ENCODE results near the gene GGT5. TPM values are rescaled to one million over a fixed set of nuclear protein-coding genes. Genes with fewer than 3 reads are reported as not detected.
"Not testable (repeated sequence)": the region's sequence is repeated elsewhere in the genome, so short reads cannot be mapped to it uniquely, and the experiment has no call there.

Gene GGT5
- total RNA-seq, 1 experiment from 2014 or later = 39.4 TPM

DNA sequence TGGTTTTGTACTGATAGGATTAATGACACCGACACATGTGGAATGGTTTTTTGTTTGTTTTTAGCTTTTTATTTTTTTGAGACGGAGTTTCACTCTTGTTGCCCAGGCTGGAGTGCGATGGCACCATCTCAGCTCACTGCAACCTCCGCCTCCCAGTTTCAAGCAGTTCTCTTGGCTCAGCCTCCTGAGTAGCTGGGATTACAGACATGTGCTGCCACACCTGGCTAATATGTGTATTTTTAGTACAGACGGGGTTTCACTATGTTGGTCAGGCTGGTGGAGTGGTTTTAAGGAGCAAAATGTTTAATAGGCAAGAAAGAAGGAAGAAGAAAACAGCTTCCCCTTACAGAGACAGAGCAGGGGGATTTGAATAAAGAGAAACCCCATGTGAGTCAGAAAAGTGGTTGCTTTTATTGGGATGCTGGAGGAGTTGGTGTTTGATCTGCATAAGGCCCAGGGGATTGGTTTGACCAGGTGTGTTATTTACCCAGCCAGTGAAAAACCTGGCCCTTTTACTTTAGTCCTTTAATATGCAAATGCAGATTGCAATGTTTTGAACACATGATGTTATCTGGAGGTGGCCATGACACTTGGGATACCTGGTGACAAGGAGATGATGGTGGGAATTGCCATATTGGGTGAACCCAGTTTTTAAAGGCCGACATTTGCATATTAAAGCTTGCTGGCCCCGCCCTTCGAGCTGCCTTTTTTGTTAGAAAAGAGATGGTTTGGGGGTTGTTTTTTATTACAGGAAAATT is 39.3 kb downstream of the GGT5 start:
- DNase-seq (ENCODE audit: low read depth) = no peak

DNA sequence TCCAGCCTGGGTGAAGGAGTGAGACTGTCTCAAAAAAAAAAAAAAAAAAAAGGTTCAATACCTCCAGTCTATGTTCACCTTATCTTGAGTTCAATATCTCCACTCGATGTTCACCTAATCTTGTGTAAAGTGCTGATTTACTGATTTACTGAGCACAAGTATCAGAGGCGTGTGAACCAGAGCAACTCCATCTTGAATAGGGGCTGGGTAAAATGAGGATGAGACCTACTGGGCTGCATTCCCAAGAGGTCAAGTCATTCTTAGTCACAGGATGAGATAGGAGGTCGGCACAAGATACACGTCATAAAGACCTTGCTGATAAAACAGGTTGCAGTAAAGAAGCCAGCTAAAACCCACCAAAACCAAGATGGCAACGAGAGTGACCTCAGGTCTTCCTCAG is 41.0 kb downstream of the GGT5 start:
- not testable (repeated sequence) for DNase-seq (ENCODE audit: low read depth)

DNA sequence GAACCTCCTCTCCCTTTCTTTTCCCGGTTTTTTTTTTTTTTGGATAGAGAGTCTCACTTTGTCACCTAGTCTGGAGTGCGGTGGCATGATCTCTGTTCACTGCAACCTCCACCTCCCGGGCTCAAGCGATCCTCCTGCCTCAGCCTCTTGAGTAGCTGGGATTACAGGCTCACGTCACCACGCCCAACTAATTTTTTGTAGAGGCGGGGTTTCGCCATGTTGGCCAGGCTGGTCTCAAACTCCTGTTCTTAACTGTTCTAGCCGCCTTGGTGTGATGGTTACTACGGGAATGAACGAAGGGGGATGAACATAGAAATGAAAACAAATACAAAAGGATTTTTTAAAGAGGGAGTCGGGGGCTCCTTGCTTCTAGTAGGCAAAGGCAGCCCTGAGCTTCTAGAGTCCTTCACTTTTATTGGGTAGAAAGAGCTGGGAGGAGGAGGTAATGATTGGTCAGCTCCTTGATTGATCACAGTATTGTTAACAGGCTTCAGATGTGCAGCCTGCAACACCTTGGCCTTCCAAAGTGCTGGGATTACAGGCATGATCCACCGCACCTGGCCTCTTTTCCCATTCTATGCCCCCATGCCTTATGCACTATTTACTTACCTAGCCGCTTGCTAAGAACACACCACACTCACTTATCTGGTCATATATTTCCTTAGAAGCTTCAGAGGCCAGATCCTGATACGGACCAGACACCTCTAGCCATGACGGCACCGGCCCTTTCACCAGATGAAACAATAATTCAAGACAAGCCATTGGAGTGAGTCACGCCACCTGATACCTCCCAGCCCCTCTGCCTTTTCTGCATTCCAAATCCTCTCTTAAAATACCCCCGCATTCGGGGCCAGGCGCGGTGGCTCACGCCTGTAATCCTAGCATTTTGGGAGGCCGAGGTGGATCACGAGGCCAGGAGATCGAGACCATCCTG is 42.9 kb downstream of the GGT5 start:
- DNase-seq (ENCODE audit: low read depth) = no peak

DNA sequence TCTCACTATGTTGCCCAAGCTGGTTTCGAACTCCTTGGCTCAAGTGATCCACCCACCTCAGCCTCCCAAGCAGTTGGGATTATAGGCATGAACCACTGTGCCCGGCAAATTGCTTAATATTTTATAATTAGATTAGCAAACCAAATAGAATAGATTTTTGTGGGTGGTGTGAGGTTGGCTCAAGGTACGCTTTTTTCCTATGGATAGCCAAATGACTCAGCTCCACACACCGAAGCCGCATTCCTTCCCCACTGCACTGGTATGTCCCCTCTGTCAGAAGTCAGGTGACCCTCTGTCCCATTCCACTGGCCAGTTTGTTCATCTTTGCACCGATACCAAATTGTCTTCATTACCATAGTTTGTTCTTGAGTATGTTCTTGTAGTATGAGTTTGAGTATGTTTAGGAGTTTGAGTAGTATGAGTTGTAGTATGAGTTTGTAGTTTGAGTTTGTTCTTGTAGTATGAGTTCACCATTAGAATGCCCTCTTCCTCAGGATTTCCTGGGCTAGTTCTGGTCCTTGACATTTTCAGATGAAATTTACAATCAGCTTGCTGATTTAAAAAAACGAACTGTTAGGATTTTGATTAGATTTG is 44.2 kb downstream of the GGT5 start:
- peak; percentile 36 for DNase-seq (ENCODE audit: low read depth)

DNA sequence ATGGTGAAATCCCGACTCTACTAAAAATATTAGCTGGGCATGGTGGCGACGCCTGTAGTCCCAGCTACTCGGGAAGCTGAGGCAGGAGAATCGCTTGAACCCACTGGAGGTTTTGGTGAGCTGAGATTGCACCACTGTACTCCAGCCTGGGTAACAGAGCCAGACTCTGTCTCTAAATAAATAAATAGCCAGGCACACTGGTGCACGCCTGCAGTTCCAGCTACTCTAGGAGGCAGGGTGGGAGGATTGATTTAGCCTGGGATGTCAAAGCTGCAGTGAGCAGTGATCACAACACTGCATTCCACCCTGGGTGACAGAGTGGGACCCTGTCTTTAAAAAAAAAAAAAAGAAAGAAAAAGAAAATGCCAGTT is 46.2 kb downstream of the GGT5 start:
- no peak for DNase-seq (ENCODE audit: low read depth)

DNA sequence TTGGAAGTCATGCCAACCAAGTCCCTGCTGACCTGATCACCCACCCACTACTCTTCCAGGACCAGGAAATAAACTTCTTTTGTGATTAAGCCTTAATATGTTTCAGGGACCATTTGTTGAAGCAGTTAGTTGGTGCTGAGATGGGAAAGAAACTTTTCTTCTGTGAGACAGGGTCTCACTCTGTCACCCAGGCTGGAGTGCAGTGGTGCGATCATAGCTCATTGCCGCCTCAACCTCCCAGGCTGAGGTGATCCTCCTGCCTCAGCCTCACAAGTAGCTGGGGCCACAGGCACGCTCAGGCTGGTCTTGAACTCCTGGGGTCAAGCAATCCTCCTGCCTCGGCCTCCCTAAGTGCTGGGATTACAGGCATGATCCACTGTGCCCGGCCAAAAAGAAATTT is 53.0 kb downstream of the GGT5 start:
- DNase-seq (ENCODE audit: low read depth) = no peak

DNA sequence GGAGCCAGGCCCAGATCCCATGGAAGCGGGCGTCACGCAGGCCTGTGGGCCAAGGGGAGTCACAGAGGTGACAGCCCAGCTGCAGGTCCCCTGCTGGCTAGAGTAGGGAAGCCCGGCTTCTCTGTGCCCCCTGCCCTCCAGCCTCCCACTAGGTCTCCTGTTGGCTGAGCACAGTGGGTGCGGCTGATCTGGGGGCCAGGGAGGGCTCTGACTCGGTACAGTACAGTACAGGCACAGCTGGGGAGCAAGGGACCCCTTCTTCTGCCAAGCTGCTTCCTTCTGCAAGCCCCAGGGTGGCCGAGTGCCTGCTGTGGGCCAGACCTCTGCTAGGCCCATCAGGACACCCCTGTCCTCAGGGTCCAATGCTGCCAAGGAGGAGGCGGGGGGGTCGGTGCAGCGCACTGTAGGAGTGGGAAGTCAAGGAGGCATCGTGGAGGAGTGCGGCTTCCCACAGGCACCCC is 53.5 kb downstream of the GGT5 start:
- no peak for DNase-seq (ENCODE audit: low read depth)

DNA sequence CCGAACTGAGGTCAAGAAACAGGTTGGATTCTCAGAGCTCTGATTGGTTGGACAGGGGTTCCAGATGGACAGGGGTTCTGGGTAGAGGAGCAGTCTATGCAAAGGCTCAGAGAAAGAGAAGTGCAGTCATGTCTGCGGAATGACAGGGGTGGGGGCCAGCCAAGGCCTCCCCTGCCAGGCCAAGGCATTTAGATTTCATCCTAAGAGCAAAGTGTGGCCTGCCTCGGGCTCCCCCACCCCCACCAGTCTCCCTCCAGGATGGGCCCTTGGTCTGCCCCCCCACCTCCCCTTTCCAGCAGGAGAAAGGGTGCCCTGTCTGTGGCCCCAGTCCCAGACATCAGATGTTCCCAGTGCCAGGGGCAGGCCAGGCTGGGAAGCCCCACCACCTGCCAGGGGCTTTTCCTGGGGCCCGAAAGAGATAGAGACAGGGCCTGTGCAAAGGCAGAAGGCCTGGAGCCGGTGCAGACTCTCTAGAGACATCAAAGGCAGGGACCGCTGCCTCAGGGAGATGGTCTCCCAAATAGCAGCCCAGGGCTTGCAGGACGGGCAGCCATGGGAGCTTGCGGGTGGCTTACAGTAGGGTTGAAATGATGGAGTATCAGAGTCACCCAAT is 54.2 kb downstream of the GGT5 start:
- DNase-seq (ENCODE audit: low read depth) = no peak

DNA sequence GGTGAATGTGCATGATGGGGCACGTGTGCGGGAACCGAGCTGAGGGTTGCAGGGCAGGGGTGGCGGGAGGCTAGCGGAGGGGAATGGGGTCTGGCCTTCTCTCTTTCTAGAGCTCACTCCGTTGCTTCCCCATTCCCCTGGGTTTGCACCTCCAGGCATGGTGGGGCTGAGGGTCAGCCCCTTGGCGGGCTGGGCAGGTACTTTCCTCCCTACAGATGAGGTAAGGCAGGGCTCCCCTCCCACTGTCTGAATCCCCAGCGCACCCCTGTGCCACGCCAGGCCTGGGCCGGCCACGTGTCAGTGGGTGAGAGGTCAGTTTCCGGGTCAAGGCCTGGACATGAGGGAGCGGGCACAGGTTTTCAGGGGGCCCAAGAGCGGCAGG is 54.7 kb downstream of the GGT5 start:
- DNase-seq (ENCODE audit: low read depth) = no peak

DNA sequence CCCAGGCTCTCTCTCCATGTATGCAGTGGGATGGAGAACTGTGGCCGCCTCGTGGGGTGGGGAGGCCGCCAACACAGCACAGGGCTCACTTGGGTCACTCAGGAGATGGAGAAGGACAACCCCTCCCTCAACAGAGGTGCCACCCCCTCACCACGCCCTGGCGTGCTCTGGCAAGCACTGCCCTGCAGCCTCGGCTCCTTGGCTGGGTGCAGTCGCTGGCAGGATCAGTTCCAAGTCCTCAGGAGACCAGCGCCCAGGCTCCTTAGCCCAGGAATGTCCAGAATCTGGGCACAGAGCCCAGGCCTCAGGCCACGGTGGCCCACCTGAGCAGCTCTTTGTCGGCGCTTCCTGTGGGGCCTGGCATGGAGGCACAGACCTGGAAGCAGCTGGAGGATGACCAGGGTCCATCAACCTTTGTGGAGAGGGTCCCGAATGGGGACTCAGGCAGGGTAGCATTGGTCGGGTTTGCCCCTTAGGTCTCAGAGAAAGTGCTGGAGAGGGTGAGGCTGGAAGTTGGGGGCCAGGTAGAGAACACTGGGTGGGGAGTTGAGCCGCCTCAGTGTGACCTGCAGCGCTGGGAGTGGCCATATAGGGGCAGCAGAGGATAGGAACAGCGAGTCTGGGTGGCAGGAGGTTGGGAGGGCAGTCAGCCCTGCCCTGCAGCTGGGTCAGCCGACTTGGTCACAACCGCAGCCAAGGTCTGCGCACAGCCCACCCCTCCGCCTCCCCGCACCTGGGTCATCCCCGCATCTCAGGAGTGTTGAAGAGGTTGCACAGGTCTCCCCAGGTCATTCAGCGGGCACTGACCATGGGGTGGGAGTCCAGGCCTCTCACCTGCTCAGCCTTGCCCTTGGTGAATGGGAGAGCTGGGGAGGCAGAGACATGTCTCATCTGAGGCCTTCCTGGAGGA is 55.4 kb downstream of the GGT5 start:
- peak; percentile 58 for DNase-seq (ENCODE audit: low read depth)

DNA sequence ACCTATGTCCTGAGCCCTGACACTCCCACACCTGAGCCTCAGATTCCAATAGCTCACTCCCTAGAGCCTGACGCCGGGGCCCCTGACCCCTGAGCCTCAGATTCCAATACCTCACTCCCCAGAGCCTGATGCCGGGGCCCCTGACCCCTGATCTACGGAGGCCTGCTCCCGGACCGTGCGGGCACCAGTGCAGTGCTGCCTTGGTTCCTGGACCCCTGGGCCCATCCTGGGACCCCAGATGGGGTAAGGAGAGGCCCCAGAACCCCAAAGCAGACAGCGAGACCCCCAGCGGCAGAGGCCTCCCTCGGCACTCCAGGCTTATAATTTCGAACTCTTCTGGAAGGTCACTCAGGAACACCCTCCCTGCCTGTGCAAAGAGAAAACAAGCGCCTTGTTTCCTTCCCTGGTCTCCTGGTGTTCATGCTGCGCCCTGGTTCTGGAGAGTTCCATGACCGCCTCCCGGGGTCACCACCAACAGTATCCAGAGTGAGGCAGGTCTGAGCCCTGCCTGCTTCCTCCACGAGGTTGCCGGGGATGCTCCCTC is 56.1 kb downstream of the GGT5 start:
- no peak for DNase-seq (ENCODE audit: low read depth)

DNA sequence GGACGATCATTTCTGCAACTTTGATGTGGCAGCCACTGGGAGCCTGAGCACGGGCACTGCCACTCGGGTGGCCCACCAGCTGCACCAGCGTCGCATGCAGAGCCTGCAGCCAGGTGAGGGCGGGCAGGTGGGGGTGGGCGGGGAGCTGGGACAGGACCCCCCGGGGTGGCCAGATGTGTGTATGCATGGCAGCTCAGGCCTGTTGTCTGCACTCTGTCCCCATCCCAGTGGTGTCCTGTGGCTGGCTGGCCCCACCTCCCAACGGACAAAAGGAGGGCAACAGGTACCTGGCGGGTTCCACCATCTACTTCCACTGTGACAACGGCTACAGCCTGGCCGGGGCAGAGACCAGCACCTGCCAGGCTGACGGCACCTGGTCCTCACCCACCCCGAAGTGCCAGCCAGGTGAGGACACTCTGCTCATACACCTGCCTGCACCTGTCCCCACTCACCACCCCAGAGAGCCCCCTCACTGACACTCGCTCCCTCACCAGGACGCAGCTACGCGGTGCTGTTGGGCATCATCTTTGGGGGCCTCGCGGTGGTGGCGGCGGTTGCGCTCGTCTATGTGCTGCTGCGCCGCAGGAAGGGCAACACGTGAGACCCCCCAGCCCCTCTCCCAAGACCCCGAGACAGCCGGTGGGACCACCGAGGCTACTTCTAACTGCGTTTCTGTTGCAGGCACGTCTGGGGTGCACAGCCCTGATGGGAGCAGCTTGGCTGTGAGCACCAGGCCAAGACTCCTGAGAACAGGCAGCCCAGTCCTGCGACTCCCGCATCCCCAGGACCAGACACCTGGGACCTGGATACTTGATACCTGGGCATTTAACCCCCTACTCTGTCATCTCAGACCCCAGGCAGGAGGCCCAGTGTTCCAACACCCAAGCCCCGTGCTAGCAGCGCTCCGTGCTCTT is 56.9 kb downstream of the GGT5 start:
- DNase-seq (ENCODE audit: low read depth) = no peak

DNA sequence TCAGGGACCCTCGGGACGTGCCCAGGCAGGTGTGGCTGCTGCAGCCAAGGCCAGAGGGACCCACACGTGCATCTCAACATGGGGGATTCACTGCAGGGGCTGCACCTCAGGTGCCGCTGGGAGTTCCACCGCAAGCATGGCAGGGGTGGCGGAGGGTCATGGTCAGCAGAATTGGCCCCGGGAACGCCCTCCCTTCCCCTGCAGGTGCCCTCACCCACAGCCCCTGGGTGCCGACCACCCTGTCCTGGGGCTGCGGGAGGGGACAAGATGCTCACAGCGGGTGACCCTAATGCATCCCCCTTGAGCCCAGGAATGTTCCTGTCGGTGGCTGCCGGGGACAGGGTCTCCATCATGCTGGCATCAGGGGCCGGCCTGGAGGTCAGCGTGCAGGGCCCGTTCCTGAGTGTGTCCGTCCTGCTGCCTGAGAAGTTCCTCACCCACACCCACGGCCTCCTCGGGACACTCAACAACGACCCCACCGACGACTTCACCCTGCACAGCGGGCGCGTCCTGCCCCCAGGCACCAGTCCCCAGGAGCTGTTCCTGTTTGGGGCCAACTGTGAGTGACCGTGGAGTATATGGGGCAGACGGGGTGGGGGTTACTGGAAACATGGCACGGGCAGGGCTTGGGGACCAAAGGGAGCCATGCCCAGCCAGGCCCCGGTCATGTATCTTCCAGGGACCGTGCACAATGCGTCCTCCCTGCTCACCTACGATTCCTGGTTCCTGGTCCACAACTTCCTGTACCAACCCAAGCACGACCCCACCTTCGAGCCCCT is 57.8 kb downstream of the GGT5 start:
- DNase-seq (ENCODE audit: low read depth) = no peak

DNA sequence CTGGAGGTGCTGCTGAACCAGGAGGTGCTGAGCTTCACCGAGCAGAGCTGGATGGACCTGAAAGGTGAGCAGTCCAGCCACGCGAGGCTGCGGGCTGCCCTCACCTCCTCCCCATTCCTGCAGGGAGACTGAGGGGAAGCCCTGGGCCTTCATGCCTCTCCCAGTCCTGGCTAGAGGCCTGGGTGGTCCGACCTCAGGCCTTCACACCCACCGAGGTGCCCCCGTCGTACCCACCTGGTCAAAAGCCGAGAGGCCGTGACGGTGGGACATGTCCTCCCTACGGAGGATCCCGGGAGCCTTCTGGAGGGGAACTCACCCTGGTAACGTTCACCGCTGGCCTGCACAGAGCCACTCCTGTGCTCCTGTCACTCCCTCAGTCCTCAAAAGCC is 58.5 kb downstream of the GGT5 start:
- no peak for DNase-seq (ENCODE audit: low read depth)

DNA sequence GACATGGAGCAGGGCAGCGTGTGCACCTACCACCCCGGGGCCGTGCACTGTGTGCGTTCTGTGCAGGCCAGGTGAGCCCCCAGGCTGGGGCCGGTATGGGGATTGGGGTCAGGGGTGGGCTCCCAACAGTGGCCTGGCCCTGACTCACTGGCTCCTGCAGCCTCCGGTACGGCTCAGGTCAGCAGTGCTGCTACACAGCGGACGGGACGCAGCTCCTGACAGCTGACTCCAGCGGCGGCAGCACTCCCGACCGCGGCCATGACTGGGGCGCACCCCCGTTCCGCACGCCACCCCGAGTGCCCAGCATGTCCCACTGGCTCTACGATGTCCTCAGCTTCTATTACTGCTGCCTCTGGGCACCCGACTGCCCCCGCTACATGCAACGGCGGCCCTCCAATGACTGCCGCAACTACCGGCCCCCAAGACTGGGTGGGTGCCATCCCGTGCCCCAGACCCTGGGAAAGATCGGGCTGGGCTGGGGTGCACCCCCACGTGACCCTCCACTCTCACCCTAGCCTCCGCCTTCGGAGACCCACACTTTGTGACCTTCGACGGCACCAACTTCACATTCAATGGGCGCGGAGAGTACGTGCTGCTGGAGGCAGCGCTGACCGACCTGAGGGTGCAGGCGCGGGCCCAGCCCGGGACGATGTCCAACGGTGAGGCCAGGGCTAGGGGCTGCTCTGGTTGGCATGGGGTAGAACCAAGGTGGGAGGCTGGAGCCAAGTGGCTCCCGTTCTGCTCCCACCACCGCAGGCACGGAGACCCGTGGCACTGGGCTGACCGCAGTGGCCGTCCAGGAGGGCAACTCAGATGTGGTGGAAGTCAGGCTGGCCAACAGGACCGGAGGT is 59.2 kb downstream of the GGT5 start:
- DNase-seq (ENCODE audit: low read depth) = no peak

DNA sequence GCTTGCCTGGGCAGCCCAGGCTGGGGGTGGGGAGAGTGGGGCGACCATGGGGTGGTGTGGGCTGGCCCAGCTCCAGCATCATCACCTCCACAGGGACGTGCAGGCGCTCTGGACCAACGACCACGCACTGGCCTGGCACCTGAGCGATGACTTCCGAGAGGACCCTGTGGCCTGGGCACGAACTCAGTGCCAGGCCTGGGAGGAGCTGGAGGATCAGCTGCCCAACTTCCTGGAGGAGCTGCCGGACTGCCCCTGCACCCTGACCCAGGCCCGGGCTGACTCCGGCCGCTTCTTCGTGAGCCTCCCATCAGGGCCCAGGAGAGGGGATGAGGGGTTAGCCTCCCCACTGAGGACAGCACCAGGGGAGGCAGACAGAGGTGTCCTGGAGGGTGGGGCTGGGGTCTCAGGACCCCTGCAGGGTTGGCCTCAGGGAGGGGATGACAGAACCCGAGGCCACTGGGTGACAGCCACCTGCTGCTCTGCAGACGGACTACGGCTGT is 59.8 kb downstream of the GGT5 start:
- DNase-seq (ENCODE audit: low read depth) = no peak

DNA sequence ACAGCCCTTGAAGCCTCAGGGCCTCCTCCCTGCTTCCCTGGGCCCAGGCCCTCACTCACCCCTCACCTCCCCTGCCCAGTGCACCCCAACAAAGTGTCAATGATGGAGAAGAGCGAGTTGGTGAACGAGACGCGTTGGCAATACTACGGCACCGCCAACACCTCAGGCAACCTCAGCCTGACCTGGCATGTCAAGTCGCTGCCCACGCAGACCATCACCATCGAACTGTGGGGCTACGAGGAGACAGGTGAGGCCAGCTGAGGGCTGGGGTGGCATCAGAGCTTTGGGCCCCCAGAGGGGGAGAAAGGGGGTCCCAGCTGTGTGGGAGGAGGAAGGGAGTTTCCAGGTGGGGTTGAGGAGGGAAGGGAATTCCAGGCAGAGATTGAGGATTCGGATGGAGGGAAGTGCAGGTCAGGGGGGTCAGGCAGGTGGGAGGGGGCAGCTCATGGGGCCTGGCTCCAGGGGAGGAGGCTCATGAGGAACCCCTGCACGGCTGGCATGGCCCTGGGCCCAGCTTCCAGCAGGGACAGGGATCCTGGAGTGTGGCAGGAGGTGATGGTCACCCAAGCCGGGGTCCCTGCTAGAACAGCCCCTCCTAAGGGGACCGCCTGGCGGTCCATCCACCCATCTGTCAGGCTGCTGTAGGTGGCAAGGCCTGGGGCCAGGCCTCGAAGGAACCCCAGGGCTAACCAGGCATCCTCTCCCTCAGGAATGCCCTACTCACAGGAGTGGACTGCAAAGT is 60.7 kb downstream of the GGT5 start:
- DNase-seq (ENCODE audit: low read depth) = no peak

Data from LHCN-M2 (cell line).